Trophoblast cell (in vitro differentiated cells and primary cell): ENCODE measurements around the gene OR4F6.

Experiments used
- DNase-seq, 2 donors: peaks; one replicate each; pipeline ENCODE4 v3.0.0-alpha.2; 2016
- H2AFZ ChIP-seq: 2 replicates; pipeline ENCODE4 v1.6.1; 2013; ENCODE audit warnings: low read length, moderate library complexity, mild to moderate bottlenecking; ENCODE audit not compliant: insufficient read depth, poor library complexity
- H2AK5ac ChIP-seq: 2 replicates; pipeline ENCODE4 v1.6.1; 2013; ENCODE audit warnings: mild to moderate bottlenecking, low read length
- H2BK120ac ChIP-seq: 2 replicates; pipeline ENCODE4 v1.6.1; 2013; ENCODE audit warnings: low read length, mild to moderate bottlenecking, moderate library complexity; ENCODE audit not compliant: insufficient read depth, poor library complexity
- H2BK12ac ChIP-seq: 2 replicates; pipeline ENCODE4 v1.6.1; 2013; ENCODE audit warnings: mild to moderate bottlenecking, low read length, moderate library complexity
- H2BK5ac ChIP-seq: 2 replicates; pipeline ENCODE4 v1.6.1; 2013; ENCODE audit warnings: low read length, low read depth, moderate library complexity, mild to moderate bottlenecking; ENCODE audit not compliant: poor library complexity
- H3K14ac ChIP-seq: 2 replicates; pipeline ENCODE4 v1.6.1; 2013; ENCODE audit warnings: mild to moderate bottlenecking, low read length
- H3K18ac ChIP-seq: 2 replicates; pipeline ENCODE4 v1.6.1; 2013; ENCODE audit warnings: mild to moderate bottlenecking, low read length
- H3K23ac ChIP-seq: 2 replicates; pipeline ENCODE4 v1.6.1; 2013; ENCODE audit warnings: low read length
- H3K27ac ChIP-seq: 2 replicates; pipeline ENCODE4 v1.5.1; 2013; ENCODE audit warnings: low read depth, mild to moderate bottlenecking, inconsistent platforms, low read length, moderate library complexity
- H3K27me3 ChIP-seq: 2 replicates; pipeline ENCODE4 v1.6.1; 2013; ENCODE audit warnings: inconsistent platforms, mild to moderate bottlenecking, low read length, moderate library complexity; ENCODE audit not compliant: insufficient read depth
- H3K36me3 ChIP-seq, 2 experiments: 1 replicate in 1 of 2; 2 replicates in 1 of 2; pipeline ENCODE4 v1.6.1; 2013; ENCODE audit warnings: low read length in 2 of 2, mild to moderate bottlenecking in 2 of 2, moderate library complexity in 1 of 2; ENCODE audit not compliant: insufficient read depth in 2 of 2, control insufficient read depth in 1 of 2
- H3K4ac ChIP-seq: 2 replicates; pipeline ENCODE4 v1.6.1; 2013; ENCODE audit warnings: low read depth, mild to moderate bottlenecking, low read length, moderate library complexity
- H3K4me1 ChIP-seq, 2 experiments: 1 replicate in 1 of 2; 2 replicates in 1 of 2; pipeline ENCODE4 v1.6.1; 2013; ENCODE audit warnings: low read length in 2 of 2, mild to moderate bottlenecking in 2 of 2, moderate library complexity in 1 of 2; ENCODE audit not compliant: insufficient read depth in 2 of 2, control insufficient read depth in 1 of 2
- H3K4me2 ChIP-seq: 2 replicates; pipeline ENCODE4 v1.6.1; 2013; ENCODE audit warnings: inconsistent platforms, mild to moderate bottlenecking, low read length, moderate library complexity
- H3K4me3 ChIP-seq: 2 replicates; pipeline ENCODE4 v1.5.1; 2013; ENCODE audit warnings: mild to moderate bottlenecking, low read depth, low read length, inconsistent platforms
- H3K79me1 ChIP-seq: one replicate; pipeline ENCODE4 v1.6.1; 2013; ENCODE audit warnings: low read length
- H3K79me2 ChIP-seq: 2 replicates; pipeline ENCODE4 v1.6.1; 2013; ENCODE audit warnings: low read length, mild to moderate bottlenecking; ENCODE audit not compliant: control insufficient read depth, insufficient read depth, poor library complexity
- H3K9ac ChIP-seq: 2 replicates; pipeline ENCODE4 v1.6.1; 2013; ENCODE audit warnings: mild to moderate bottlenecking, low read length
- H3K9me3 ChIP-seq: 2 replicates; pipeline ENCODE4 v1.6.1; 2013; ENCODE audit warnings: low read depth, mild to moderate bottlenecking, control low read depth, inconsistent platforms, low read length; ENCODE audit not compliant: insufficient read depth
- H4K12ac ChIP-seq: 2 replicates; pipeline ENCODE4 v1.6.1; 2013; ENCODE audit warnings: low read depth, mild to moderate bottlenecking, low read length, moderate library complexity
- H4K8ac ChIP-seq: 2 replicates; pipeline ENCODE4 v1.6.1; 2013; ENCODE audit warnings: low read depth, mild to moderate bottlenecking, low read length, moderate library complexity
- H4K91ac ChIP-seq: one replicate; pipeline ENCODE4 v1.6.1; 2013; ENCODE audit warnings: low read depth, mild to moderate bottlenecking, low read length, moderate library complexity
- WGBS: extraction: QIAGEN DNeasy Blood & Tissue Kit; methylation state at CpG from one replicate; pipeline ENCODE4 v1.1.7; 2013; ENCODE audit warnings: missing lambda C conversion rate; ENCODE audit not compliant: insufficient read length, insufficient coverage; ENCODE audit errors: extremely low coverage; 5-methylcytosine and 5-hydroxymethylcytosine counted together

Gene OR4F6

GRCh38 chr15:101828774-101829173, 25.5 kb downstream of the OR4F6 start:
- Histone ChIP-seq H3K27ac (no peak overlapping the region), H3K23ac (no peak overlapping the region), H2AFZ (no peak overlapping the region), H3K14ac (no peak overlapping the region), H4K8ac (no peak overlapping the region), H2BK5ac (no peak overlapping the region), H2AK5ac (no peak overlapping the region), H4K12ac (no peak overlapping the region), H3K4me3 (no peak overlapping the region), H3K9ac (no peak overlapping the region), H3K4ac (no peak overlapping the region), H2BK12ac (no peak overlapping the region), H3K9me3 (peaks cover 1% of the 10 kb centered on the region), H3K4me1 (no peaks in the 10 kb centered on the region), H3K4me2 (no peak overlapping the region), H3K79me1 (no peaks in the 10 kb centered on the region), H2BK120ac (no peak overlapping the region), H3K18ac (no peak overlapping the region), H3K27me3 (no peaks in the 10 kb centered on the region), H3K79me2 (no peaks in the 10 kb centered on the region), H4K91ac (no peak overlapping the region), H3K36me3 (no peaks in the 10 kb centered on the region)
- DNase-seq = no peak
- WGBS = no CpG with 5 or more reads among the region's 5 CpGs

- Histone ChIP-seq H3K18ac (no peak overlapping the region), H4K12ac (no peak overlapping the region), H3K79me2 (no peaks in the 10 kb centered on the region), H3K9me3 (peaks cover 2% of the 10 kb centered on the region), H2AFZ (no peak overlapping the region), H3K4ac (no peak overlapping the region), H3K4me1 (no peaks in the 10 kb centered on the region), H3K27me3 (no peaks in the 10 kb centered on the region), H3K79me1 (no peaks in the 10 kb centered on the region), H4K91ac (no peak overlapping the region), H2BK120ac (no peak overlapping the region), H2BK12ac (no peak overlapping the region), H3K23ac (no peak overlapping the region), H3K36me3 (no peaks in the 10 kb centered on the region), H2BK5ac (no peak overlapping the region), H2AK5ac (no peak overlapping the region), H4K8ac (no peak overlapping the region), H3K9ac (no peak overlapping the region), H3K14ac (no peak overlapping the region), H3K27ac (no peak overlapping the region), H3K4me2 (no peak overlapping the region), H3K4me3 (no peak overlapping the region)
- no peak for DNase-seq
- WGBS = no CpG with 5 or more reads among the region's 3 CpGs
Measured at GRCh38 chr15:101841656-101842055, 38.3 kb downstream of the OR4F6 start.

DNA sequence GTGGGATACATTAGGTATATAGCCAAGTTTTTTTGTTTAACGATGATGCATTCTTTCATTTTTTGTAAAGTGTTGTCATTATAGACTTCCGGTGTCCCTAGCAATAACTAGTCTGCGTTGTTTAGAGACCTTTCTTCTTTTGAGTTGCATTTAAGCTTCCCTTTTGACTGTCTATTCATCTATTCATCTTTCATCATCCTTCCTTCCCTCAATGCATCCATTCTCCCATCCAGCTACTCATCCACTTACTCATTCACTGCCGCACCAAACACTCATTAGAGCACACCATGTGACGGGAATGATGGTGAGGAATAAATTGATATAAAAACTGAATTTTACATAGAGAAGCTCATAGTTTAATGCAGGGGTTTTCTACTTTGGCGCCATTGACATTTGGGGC, 41.6 kb downstream of the OR4F6 start:
- WGBS = no CpG with 5 or more reads among the region's 6 CpGs

DNA sequence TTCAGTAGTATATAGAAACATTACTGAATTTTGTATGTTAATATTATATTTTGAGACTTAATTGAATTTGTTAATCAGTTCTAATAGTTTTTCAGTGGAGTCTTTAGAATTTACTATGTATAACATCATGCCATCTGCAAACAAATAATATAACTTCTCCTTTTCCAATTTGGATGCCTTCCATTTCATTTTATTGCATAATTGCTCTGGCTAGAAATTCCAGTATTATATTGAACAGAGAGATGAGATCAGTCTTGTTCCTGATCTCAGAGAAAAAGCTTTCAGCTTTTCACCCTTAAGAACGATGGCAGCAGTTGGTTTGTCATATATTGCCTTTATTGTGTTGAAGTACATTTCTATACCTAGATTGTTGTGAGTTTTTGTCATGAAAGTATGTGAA, 49.0 kb downstream of the OR4F6 start:
- no peak overlapping the region for H4K12ac ChIP-seq
- no peaks in the 10 kb centered on the region for H3K4me1 ChIP-seq
- H2BK12ac ChIP-seq = no peak overlapping the region
- H3K4ac ChIP-seq = no peak overlapping the region
- no peak overlapping the region for H2AFZ ChIP-seq
- no peak overlapping the region for H2AK5ac ChIP-seq
- no peak overlapping the region for H3K27ac ChIP-seq
- no peaks in the 10 kb centered on the region for H3K9me3 ChIP-seq
- no peak overlapping the region for H2BK5ac ChIP-seq
- no CpG with 5 or more reads among the region's 1 CpG for WGBS
- no peak overlapping the region for H3K18ac ChIP-seq
- H2BK120ac ChIP-seq = no peak overlapping the region
- no peak overlapping the region for H3K23ac ChIP-seq
- no peak overlapping the region for H4K8ac ChIP-seq
- no peak for DNase-seq
- H3K36me3 ChIP-seq = no peaks in the 10 kb centered on the region
- H3K27me3 ChIP-seq = no peaks in the 10 kb centered on the region
- H3K79me2 ChIP-seq = no peaks in the 10 kb centered on the region
- no peaks in the 10 kb centered on the region for H3K79me1 ChIP-seq
- no peak overlapping the region for H3K4me2 ChIP-seq
- no peak overlapping the region for H3K4me3 ChIP-seq
- H4K91ac ChIP-seq = no peak overlapping the region
- H3K9ac ChIP-seq = no peak overlapping the region
- no peak overlapping the region for H3K14ac ChIP-seq

More for the DNA sequence above, 41.6 kb downstream of the OR4F6 start:
- H4K12ac ChIP-seq = no peak overlapping the region
- no peak overlapping the region for H4K8ac ChIP-seq
- H2BK5ac ChIP-seq = no peak overlapping the region
- H4K91ac ChIP-seq = no peak overlapping the region
- H3K4me2 ChIP-seq = no peak overlapping the region
- H3K23ac ChIP-seq = no peak overlapping the region
- no peak overlapping the region for H3K18ac ChIP-seq
- H3K9ac ChIP-seq = no peak overlapping the region
- H3K36me3 ChIP-seq = no peaks in the 10 kb centered on the region
- H3K4me1 ChIP-seq = no peaks in the 10 kb centered on the region
- H3K27ac ChIP-seq = no peak overlapping the region
- H2BK12ac ChIP-seq = no peak overlapping the region
- no peak overlapping the region for H3K4ac ChIP-seq
- H3K14ac ChIP-seq = no peak overlapping the region
- H3K79me2 ChIP-seq = no peaks in the 10 kb centered on the region
- DNase-seq = no peak
- no peaks in the 10 kb centered on the region for H3K79me1 ChIP-seq
- no peaks in the 10 kb centered on the region for H3K27me3 ChIP-seq
- no peak overlapping the region for H2BK120ac ChIP-seq
- no peak overlapping the region for H2AK5ac ChIP-seq
- H2AFZ ChIP-seq = no peak overlapping the region
- no peak overlapping the region for H3K4me3 ChIP-seq
- peaks cover 2% of the 10 kb centered on the region for H3K9me3 ChIP-seq
